K562 (cell line): Measurements from ENCODE around the gene GLIPR1L1. TPM values are rescaled to one million over a fixed set of nuclear protein-coding genes. Genes with fewer than 3 reads are reported as not detected.

Experiments used
- ATAC-seq: fragments of 200-7000 bp; cut with Tn5 transposase; 3 replicates; pipeline ENCODE4 v1.9.1; 2020; ENCODE audit warnings: moderate library complexity
- BruUV-seq: library from RNA; stranded (reverse); fragments of 400-500 nt; replicated peaks from 2 replicates; lab custom pipeline; 2021; lab: Mats Ljungman, UMichigan
- CTCF ChIA-PET: fragments of 300-600 bp; formaldehyde crosslinking; extraction: SDS; loops from one replicate; lab custom pipeline; 2021; ENCODE audit warnings: low intra/inter-chr PET ratio; lab: Yijun Ruan, JAX
- POLR2A ChIA-PET: fragments of 300-600, 350-650 bp; sonication (Branson Sonifier 250); formaldehyde crosslinking; extraction: SDS; loops from one replicate; lab custom pipeline; 2021; ENCODE audit warnings: antibody characterized with exemption, inconsistent platforms; lab: Yijun Ruan, JAX
- DNase-seq, 4 experiments: peaks; one replicate each; pipeline versions ENCODE4 v3.0.0 to v3.0.0-alpha.2; 2011 to 2018; ENCODE audit warnings: low spot score in 3 of 4, mixed read lengths in 3 of 4; ENCODE audit errors: extremely low read depth in 1 of 4
- FAIRE-seq: peaks from 2 replicates; lab custom pipeline; 2011; peaks lifted over from hg19 to GRCh38; lab: Jason Lieb, UNC
- H2AFZ ChIP-seq: 2 replicates; pipeline ENCODE4 v1.6.0; 2011; ENCODE audit warnings: low read depth, low read length, control low read depth, inconsistent platforms
- H3K27ac ChIP-seq: fragments of 200-600 bp; 3 replicates; pipeline ENCODE4 v1.8.0; 2011; ENCODE audit warnings: low read depth, mild to moderate bottlenecking, control low read depth, inconsistent platforms, low read length, moderate library complexity, mixed read lengths; ENCODE audit errors: extremely low read depth
- H3K27me3 ChIP-seq, 2 experiments: fragments of 300-600 bp in 1 of 2; 2 replicates in 1 of 2; 3 replicates in 1 of 2; pipeline versions ENCODE4 v1.6.0 to v1.8.0; 2011; ENCODE audit warnings: inconsistent platforms in 2 of 2, low read length in 2 of 2, mild to moderate bottlenecking in 1 of 2, mixed read lengths in 1 of 2, moderate library complexity in 1 of 2; ENCODE audit not compliant: control insufficient read depth in 2 of 2, insufficient read depth in 2 of 2
- H3K36me3 ChIP-seq: fragments of 300-600 bp; 3 replicates; pipeline ENCODE4 v1.8.0; 2011; ENCODE audit warnings: mild to moderate bottlenecking, low read length, inconsistent platforms; ENCODE audit not compliant: control insufficient read depth, insufficient read depth
- H3K4me1 ChIP-seq, 2 experiments: fragments of 200-600 bp in 1 of 2; replicated peaks in 1 of 2; 2 replicates in 1 of 2; 3 replicates in 1 of 2; pipeline versions ENCODE4 v1.5.1 to v1.8.0; 2011; ENCODE audit warnings: inconsistent platforms in 2 of 2, low read length in 2 of 2, mild to moderate bottlenecking in 1 of 2, mixed read lengths in 1 of 2, moderate library complexity in 1 of 2; ENCODE audit not compliant: control insufficient read depth in 2 of 2, insufficient read depth in 2 of 2
- H3K4me2 ChIP-seq: 2 replicates; pipeline ENCODE4 v1.6.1; 2011; ENCODE audit warnings: low read length, control low read depth, inconsistent platforms, mixed read lengths; ENCODE audit not compliant: insufficient read depth
- H3K4me3 ChIP-seq: fragments of 200-600 bp; sonication (generic), shearing (Covaris generic); 2 replicates; pipeline ENCODE4 v1.5.1; 2016; ENCODE audit warnings: control low read depth, inconsistent platforms
- H3K79me2 ChIP-seq: fragments of 200-600 bp; 3 replicates; pipeline ENCODE4 v1.8.0; 2011; ENCODE audit warnings: low read length, inconsistent platforms; ENCODE audit not compliant: control insufficient read depth, insufficient read depth
- H3K9ac ChIP-seq, 2 experiments: 2 replicates each; pipeline versions ENCODE4 v1.6.0 to v1.6.1; 2011; ENCODE audit warnings: low read depth in 2 of 2, low read length in 2 of 2, control low read depth in 1 of 2, inconsistent platforms in 1 of 2, mild to moderate bottlenecking in 1 of 2, mixed read lengths in 1 of 2; ENCODE audit not compliant: insufficient read depth in 1 of 2
- H3K9me1 ChIP-seq: one replicate; pipeline ENCODE4 v1.6.0; 2011; ENCODE audit warnings: inconsistent platforms, mild to moderate bottlenecking, low read length, moderate library complexity; ENCODE audit not compliant: control insufficient read depth, insufficient read depth
- H3K9me3 ChIP-seq: replicated peaks from 2 replicates; pipeline ENCODE4 v1.5.1; 2011; ENCODE audit warnings: low read depth, low read length, inconsistent platforms; ENCODE audit not compliant: control insufficient read depth, insufficient read depth
- H4K20me1 ChIP-seq: replicated peaks from 2 replicates; pipeline ENCODE4 v1.6.1; 2011; ENCODE audit warnings: low read length, inconsistent platforms, mixed read lengths; ENCODE audit not compliant: control insufficient read depth, insufficient read depth
- BDP1 ChIP-seq: IDR thresholded peaks from 3 replicates; pipeline ENCODE4 v1.6.1; 2011; ENCODE audit not compliant: insufficient read length, insufficient read depth
- CBFA2T2 ChIP-seq: fragments of 450-650 bp; conservative IDR thresholded peaks from 2 replicates; pipeline ENCODE4 v1.6.1; 2017; ENCODE audit warnings: mild to moderate bottlenecking
- HOXB6 ChIP-seq: fragments of 250-450 bp; sonication (Bioruptor Pico); IDR thresholded peaks from 2 replicates; pipeline ENCODE4 v1.5.1; 2022; ENCODE audit warnings: mild to moderate bottlenecking, borderline replicate concordance
- IFI16 ChIP-seq: fragments of 250-450 bp; sonication (Bioruptor Pico); IDR thresholded peaks from 2 replicates; pipeline ENCODE4 v2.1.2; 2022; ENCODE audit warnings: mild to moderate bottlenecking, inconsistent platforms
- IRF2 ChIP-seq: sonication (generic); formaldehyde crosslinking; IDR thresholded peaks from 2 replicates; pipeline ENCODE4 v1.8.1; 2022; ENCODE audit warnings: mild to moderate bottlenecking, missing genetic modification reagents
- MTA1 ChIP-seq: fragments of 450-650 bp; IDR thresholded peaks from 2 replicates; pipeline ENCODE4 v1.6.1; 2017; ENCODE audit warnings: borderline replicate concordance
- PHF8 ChIP-seq: fragments of 200-600 bp; sonication (generic); IDR thresholded peaks from 2 replicates; pipeline ENCODE4 v1.6.1; 2012; ENCODE audit warnings: mixed run types, mild to moderate bottlenecking, inconsistent platforms, low read length, moderate library complexity, borderline replicate concordance
- PPARD ChIP-seq: fragments of 250-450 bp; sonication (Bioruptor Pico); IDR thresholded peaks from 2 replicates; pipeline ENCODE4 v1.8.0; 2022; ENCODE audit warnings: inconsistent platforms, mild to moderate bottlenecking, moderate library complexity
- RBM15 ChIP-seq: fragments of 200-400 bp; formaldehyde crosslinking; IDR thresholded peaks from 2 replicates; pipeline ENCODE4 v1.6.1; 2018; ENCODE audit warnings: mild to moderate bottlenecking, low read length, moderate library complexity; ENCODE audit not compliant: insufficient read depth
- SLC30A9 ChIP-seq: fragments of 250-450 bp; sonication (Bioruptor Pico); IDR thresholded peaks from 2 replicates; pipeline ENCODE4 v1.8.0; 2022; ENCODE audit warnings: mild to moderate bottlenecking, moderate library complexity
- WGBS: fragments of 100-300 bp; shearing (Covaris generic); methylation state at CpG from one replicate; pipeline ENCODE4 v1.1.6; 2016; ENCODE audit warnings: low coverage, mixed read lengths; ENCODE audit not compliant: insufficient coverage; ENCODE audit errors: missing lambda C conversion rate; 5-methylcytosine and 5-hydroxymethylcytosine counted together
- in situ Hi-C: fragments of 300-500 bp; cut with MboI; formaldehyde crosslinking; loops from 4 replicates; pipeline ENCODE4 v1.15.0; 2018; ENCODE audit warnings: inconsistent platforms, mixed read lengths
- intact Hi-C: fragments of 100-400 bp; cut with micrococcal nuclease; formaldehyde crosslinking; loops from 2 replicates; pipeline ENCODE4 v1.14.2; 2022
- polyA plus RNA-seq, 8 experiments: library from polyadenylated mRNA; depleted of rRNA in 4 of 8; stranded (reverse) in 5 of 8; unstranded in 3 of 8; fragments of >200 nt; fragmentation: Nextera tagmentation in 2 of 8; fragmentation: Illumina TruSeq in 1 of 8; extraction: Ambion mirVana in 2 of 8; extraction: Trizol in 1 of 8; gene quantifications; 2 replicates each; pipeline versions ENCODE4 v1.2.1 to v1.2.3, GENCODE V29; 2011 to 2014; ENCODE audit warnings: inconsistent platforms in 1 of 8, missing spikeins in 1 of 8
- total RNA-seq, 7 experiments: library from RNA; depleted of rRNA in 6 of 7; stranded (reverse); fragments of >200 nt in 6 of 7; fragmentation: Illumina TruSeq in 2 of 7; extraction: Trizol in 2 of 7; gene quantifications; 2 replicates each; pipeline versions ENCODE4 v1.2.1 to v1.2.3, GENCODE V29; 2011 to 2021; ENCODE audit warnings: low replicate concordance in 1 of 7
- TF ChIP-seq, protein P1 (sequence below): IDR thresholded peaks from 2 replicates; pipeline ENCODE4 v1.6.1; 2016; ENCODE audit warnings: missing genetic modification characterization, missing compliant biosample characterization

GLIPR1L1 gene
- total and polyA plus RNA-seq, 9 of the 15 experiments (the other 6 are each of a cell fraction or from before 2014, with no cell fraction given), result not detected

DNA sequence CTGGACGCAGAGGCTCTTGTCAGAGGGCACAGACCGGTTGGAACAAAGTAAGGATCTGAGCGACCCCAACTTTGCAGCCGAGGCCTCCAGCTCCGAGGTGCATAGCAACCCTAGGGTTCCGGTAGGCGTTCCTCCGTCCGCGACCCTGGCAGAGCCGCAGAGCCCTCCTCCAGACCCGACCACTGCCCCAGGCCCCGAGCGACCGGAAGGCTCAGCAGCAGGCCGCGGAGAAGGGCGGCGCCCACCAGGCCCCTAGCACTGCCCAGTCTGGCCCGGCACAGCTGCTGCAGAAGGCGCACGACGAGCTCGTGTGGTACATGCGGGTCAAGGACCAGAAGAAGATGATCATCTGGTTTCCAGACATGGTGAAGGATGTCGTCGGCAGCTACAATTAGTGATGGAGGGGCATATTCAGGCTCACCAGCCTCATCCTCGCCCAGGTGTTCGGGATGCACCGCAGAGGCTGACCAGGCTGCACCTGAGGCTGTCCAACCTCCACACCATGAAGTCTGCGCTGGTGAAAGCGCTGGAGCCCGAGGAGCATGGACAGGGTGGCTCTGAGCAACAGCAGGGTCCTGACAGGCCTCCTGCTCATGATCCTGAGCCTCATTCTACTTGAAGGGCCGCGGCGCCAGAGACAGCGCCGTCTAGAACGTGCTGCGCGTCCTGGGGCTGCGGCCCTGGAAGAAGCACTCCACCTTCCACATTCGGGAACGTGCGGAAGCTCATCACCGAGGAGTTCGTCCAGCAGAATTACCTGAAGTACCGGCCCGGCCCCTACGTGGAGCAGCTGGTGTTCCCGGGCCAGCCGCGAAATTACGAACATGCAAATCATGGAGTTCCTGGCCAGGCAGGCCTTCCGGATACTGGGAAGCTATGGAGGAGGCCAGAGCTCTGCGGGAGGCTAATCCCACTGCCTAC is 28.8 kb upstream of the GLIPR1L1 start:
- no TSS peak for BruUV-seq
- FAIRE-seq, result no peak

More for the DNA sequence above, 28.8 kb upstream of the GLIPR1L1 start:
- H3K9me3 ChIP-seq, result no peaks in the 10 kb centered on the region
- H3K27ac ChIP-seq, result no peak overlapping the region
- H3K27me3 ChIP-seq, result no peaks in the 10 kb centered on the region
- ChIA-PET POLR2A (interaction anchor here (0.6 kb wide), 1 partner anchor 14 kb away, joined by 3 read pairs; no protein-coding TSS in a partner anchor), CTCF (no interaction called here)
- intact Hi-C loops, result no loop called here
- DNase-seq (no peak), ATAC-seq (no peak; the same call in 2 of the 3 replicates)
- H3K79me2 ChIP-seq, result no peaks in the 10 kb centered on the region
- H3K4me2 ChIP-seq, result no peak overlapping the region
- no peak overlapping the region for H2AFZ ChIP-seq
- no peak overlapping the region for H3K4me3 ChIP-seq
- no peaks in the 10 kb centered on the region for H3K36me3 ChIP-seq
- H4K20me1 ChIP-seq, result no peaks in the 10 kb centered on the region
- no peaks in the 10 kb centered on the region for H3K9me1 ChIP-seq
- TF ChIP-seq CBFA2T2, result no peak
- TF ChIP-seq IRF2 (CRISPR knock-in tag), result no peak
- TF ChIP-seq HOXB6 (CRISPR knock-in tag), result no peak
- TF ChIP-seq, protein P1, sequence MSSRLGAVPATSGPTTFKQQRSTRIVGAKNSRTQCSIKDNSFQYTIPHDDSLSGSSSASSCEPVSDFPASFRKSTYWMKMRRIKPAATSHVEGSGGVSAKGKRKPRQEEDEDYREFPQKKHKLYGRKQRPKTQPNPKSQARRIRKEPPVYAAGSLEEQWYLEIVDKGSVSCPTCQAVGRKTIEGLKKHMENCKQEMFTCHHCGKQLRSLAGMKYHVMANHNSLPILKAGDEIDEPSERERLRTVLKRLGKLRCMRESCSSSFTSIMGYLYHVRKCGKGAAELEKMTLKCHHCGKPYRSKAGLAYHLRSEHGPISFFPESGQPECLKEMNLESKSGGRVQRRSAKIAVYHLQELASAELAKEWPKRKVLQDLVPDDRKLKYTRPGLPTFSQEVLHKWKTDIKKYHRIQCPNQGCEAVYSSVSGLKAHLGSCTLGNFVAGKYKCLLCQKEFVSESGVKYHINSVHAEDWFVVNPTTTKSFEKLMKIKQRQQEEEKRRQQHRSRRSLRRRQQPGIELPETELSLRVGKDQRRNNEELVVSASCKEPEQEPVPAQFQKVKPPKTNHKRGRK, result no peak
- no peak for TF ChIP-seq MTA1
- no peak for TF ChIP-seq PHF8
- TF ChIP-seq SLC30A9 (CRISPR knock-in tag), result no peak
- TF ChIP-seq IFI16, result no peak
- TF ChIP-seq RBM15, result no peak
- TF ChIP-seq BDP1, result no peak
- no peak for TF ChIP-seq PPARD (CRISPR knock-in tag)
- in situ Hi-C loops, result no loop called here
- H3K9ac ChIP-seq, result no peak overlapping the region
- H3K4me1 ChIP-seq, result peaks cover 0 to 7% of the 10 kb centered on the region in 2 experiments; a peak in 1 of 5 replicates
- 12% methylated on average over 35 of the region's 56 CpGs for WGBS
